ENCODE results near the gene KIFC3. TPM values are rescaled to one million over a fixed set of nuclear protein-coding genes. Genes with fewer than 3 reads are reported as not detected.

The KIFC3 gene
- total and polyA plus RNA-seq, 2 of the 13 experiments (the other 11 are each of a cell fraction or from before 2014, with no cell fraction given) = 42.1 to 45.3 TPM

DNA sequence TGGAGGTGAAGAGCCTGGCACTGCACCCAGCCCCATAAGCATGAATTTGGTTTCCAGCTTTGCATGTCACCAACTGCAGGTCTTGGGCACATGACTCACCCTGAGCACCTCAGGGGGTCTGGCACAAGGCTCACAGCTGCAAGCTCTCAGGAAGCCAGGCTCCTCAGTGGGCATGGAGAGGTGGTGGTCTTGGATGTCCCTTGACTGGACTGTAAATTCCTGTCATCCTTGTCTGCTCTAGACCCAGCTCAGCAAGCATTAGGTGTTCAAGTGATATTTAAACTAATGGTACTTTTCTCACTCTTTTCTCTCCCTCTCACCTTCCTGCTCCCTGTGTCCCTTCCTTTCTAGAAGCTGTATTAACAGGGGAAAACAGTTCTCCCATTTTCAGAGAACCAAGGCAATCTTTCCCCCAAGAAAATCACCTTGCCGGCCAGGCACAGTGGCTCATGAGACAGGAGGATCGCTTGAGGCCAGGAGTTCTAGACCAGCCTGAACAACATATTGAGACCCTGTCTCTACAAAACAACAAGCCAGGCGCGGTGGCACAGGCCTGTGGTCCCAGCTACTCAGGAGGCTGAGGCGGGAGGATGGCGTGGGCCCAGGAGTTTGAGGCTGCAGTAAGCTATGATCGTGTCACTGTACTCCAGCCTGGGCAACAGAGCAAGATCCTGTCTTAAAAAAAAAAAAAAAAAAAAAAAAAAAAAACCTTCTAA lies 5.1 kb upstream of the KIFC3 start (continued):
- TF ChIP-seq BRF2 (CRISPR knock-in tag; IDR thresholded peaks at IDR 0.05) (no peak), JDP2 (CRISPR knock-in tag; IDR thresholded peaks at IDR 0.05; ENCODE audit: borderline replicate concordance) (no peak), THAP11 (CRISPR knock-in tag; IDR thresholded peaks at IDR 0.05) (no peak), ZNF772 (CRISPR knock-in tag; IDR thresholded peaks at IDR 0.05) (0 out of 2 replicates have a peak, but pooled peaks have one; percentile 27), MTF1 (CRISPR knock-in tag; IDR thresholded peaks at IDR 0.05) (no peak), POGZ (CRISPR knock-in tag; IDR thresholded peaks at IDR 0.05) (no peak), ZNF883 (CRISPR knock-in tag; IDR thresholded peaks at IDR 0.05; ENCODE audit: not compliant biosample characterization) (no peak), ZBTB8A (CRISPR knock-in tag; IDR thresholded peaks at IDR 0.05; ENCODE audit: borderline replicate concordance, low read depth) (no peak), ZNF121 (CRISPR knock-in tag; IDR thresholded peaks at IDR 0.05) (peak; percentile 97), FIP1L1 (IDR thresholded peaks at IDR 0.05; ENCODE audit: borderline replicate concordance, insufficient read depth, low read depth, low read length) (no peak)
- TF ChIP-seq, protein P1, sequence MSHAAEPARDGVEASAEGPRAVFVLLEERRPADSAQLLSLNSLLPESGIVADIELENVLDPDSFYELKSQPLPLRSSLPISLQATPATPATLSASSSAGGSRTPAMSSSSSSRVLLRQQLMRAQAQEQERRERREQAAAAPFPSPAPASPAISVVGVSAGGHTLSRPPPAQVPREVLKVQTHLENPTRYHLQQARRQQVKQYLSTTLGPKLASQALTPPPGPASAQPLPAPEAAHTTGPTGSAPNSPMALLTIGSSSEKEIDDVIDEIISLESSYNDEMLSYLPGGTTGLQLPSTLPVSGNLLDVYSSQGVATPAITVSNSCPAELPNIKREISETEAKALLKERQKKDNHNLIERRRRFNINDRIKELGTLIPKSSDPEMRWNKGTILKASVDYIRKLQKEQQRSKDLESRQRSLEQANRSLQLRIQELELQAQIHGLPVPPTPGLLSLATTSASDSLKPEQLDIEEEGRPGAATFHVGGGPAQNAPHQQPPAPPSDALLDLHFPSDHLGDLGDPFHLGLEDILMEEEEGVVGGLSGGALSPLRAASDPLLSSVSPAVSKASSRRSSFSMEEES (CRISPR knock-in tag; IDR thresholded peaks at IDR 0.05) = no peak
- TF ChIP-seq, protein P2, sequence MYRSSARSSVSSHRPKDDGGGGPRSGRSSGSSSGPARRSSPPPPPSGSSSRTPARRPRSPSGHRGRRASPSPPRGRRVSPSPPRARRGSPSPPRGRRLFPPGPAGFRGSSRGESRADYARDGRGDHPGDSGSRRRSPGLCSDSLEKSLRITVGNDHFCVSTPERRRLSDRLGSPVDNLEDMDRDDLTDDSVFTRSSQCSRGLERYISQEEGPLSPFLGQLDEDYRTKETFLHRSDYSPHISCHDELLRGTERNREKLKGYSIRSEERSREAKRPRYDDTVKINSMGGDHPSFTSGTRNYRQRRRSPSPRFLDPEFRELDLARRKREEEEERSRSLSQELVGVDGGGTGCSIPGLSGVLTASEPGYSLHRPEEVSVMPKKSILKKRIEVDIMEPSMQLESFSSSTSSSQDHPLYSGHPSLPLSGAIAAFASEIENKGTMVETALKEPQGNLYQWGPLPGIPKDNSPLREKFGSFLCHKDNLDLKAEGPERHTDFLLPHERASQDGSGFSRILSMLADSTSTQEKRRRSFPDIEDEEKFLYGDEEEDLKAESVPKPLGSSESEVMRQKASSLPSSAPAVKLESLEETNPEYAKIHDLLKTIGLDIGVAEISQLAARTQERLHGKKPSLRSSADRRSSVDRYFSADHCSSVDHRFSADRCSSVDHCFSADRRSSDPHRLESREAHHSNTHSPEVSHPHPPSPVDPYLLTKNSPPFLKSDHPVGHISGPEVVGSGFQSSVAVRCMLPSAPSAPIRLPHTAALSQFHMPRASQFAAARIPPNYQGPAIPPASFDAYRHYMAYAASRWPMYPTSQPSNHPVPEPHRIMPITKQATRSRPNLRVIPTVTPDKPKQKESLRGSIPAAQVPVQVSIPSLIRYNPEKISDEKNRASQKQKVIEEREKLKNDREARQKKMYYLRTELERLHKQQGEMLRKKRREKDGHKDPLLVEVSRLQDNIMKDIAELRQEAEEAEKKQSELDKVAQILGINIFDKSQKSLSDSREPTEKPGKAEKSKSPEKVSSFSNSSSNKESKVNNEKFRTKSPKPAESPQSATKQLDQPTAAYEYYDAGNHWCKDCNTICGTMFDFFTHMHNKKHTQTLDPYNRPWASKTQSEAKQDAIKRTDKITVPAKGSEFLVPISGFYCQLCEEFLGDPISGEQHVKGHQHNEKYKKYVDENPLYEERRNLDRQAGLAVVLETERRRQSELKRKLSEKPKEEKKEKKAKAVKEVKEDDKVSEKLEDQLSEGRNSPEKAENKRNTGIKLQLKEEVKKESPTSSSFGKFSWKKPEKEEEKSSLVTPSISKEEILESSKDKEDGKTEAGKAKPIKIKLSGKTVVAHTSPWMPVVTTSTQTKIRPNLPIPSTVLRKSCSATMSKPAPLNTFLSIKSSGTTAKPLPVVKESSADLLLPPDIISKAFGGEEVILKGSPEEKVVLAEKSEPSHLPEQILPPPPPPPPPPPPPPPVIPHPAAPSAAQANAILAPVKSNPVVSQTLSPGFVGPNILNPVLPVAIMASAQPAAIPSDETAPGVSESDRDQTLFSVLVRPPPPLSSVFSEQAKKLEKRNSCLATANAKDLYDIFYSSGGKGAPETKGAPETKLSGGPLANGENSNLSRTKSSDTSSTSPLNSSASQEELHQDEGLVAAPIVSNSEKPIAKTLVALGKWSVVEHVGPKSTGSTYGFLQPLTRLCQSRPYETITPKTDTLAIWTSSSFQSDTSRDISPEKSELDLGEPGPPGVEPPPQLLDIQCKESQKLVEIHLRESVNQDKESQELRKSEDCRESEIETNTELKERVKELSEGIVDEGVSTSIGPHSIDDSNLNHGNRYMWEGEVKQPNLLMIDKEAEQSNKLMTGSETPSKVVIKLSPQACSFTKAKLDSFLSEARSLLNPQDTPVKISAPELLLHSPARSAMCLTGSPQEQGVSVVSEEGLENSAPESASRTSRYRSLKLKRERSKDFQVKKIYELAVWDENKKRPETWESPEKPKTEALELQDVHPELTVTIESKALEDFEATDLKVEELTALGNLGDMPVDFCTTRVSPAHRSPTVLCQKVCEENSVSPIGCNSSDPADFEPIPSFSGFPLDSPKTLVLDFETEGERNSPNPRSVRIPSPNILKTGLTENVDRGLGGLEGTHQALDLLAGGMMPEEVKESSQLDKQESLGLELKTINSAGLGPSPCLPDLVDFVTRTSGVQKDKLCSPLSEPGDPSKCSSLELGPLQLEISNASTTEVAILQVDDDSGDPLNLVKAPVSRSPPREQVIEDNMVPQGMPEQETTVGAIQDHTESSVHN (CRISPR knock-in tag; IDR thresholded peaks at IDR 0.05) = no peak
- TF ChIP-seq, protein P3, sequence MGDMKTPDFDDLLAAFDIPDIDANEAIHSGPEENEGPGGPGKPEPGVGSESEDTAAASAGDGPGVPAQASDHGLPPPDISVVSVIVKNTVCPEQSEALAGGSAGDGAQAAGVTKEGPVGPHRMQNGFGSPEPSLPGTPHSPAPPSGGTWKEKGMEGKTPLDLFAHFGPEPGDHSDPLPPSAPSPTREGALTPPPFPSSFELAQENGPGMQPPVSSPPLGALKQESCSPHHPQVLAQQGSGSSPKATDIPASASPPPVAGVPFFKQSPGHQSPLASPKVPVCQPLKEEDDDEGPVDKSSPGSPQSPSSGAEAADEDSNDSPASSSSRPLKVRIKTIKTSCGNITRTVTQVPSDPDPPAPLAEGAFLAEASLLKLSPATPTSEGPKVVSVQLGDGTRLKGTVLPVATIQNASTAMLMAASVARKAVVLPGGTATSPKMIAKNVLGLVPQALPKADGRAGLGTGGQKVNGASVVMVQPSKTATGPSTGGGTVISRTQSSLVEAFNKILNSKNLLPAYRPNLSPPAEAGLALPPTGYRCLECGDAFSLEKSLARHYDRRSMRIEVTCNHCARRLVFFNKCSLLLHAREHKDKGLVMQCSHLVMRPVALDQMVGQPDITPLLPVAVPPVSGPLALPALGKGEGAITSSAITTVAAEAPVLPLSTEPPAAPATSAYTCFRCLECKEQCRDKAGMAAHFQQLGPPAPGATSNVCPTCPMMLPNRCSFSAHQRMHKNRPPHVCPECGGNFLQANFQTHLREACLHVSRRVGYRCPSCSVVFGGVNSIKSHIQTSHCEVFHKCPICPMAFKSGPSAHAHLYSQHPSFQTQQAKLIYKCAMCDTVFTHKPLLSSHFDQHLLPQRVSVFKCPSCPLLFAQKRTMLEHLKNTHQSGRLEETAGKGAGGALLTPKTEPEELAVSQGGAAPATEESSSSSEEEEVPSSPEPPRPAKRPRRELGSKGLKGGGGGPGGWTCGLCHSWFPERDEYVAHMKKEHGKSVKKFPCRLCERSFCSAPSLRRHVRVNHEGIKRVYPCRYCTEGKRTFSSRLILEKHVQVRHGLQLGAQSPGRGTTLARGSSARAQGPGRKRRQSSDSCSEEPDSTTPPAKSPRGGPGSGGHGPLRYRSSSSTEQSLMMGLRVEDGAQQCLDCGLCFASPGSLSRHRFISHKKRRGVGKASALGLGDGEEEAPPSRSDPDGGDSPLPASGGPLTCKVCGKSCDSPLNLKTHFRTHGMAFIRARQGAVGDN (CRISPR knock-in tag; IDR thresholded peaks at IDR 0.05) = peak; percentile 31

Measured in HepG2 (cell line).